Measurements from ENCODE around the gene GLRX.

The GLRX gene

DNA sequence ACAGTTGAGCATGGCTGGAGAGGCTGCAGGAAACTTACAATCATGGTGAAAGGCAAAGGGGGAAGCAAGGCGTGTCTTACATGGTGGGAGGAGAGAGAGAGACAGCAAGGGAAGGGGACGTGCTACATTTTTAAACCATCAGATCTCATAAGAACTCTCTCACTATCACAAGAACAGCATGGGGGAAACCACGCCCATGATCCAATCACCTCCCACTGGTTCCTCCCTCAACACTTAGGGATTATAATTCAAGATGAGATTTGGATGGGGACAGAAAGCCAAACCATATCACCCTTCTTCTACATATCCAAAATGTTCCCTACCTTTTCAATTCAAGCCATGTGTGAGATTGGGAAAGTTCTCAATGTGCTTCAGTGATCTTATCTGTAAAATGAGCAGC, 22.9 kb upstream of the GLRX start:
- DNase-seq (ENCODE audit: low spot score), result no peak
- in situ Hi-C loops (cut with MboI; ENCODE audit: low sequenced_read_pairs, unreplicated experiment), result loop anchor here (5.0 to 10.0 kb wide), 2 partner anchors 63 to 181 kb away; no protein-coding TSS in a partner anchor
- no peak for TF ChIP-seq CTCF (IDR thresholded peaks at IDR 0.05; ENCODE audit: borderline replicate concordance, control extremely low read depth, extremely low read depth, insufficient read depth, missing control alignments)

GRCh38 chr5:95843733-95844223, 21.3 kb upstream of the GLRX start:
- in situ Hi-C loops (cut with MboI; ENCODE audit: low sequenced_read_pairs, unreplicated experiment), result loop anchor here (10.0 kb wide), 1 partner anchor 179 kb away; no protein-coding TSS in a partner anchor
- no peak for DNase-seq (ENCODE audit: low spot score)

GRCh38 chr5:95842854-95843544, 20.5 kb upstream of the GLRX start:
- TF ChIP-seq CTCF (IDR thresholded peaks at IDR 0.05; ENCODE audit: borderline replicate concordance, control extremely low read depth, extremely low read depth, insufficient read depth, missing control alignments), result peak; percentile 64
- in situ Hi-C loops (cut with MboI; ENCODE audit: low sequenced_read_pairs, unreplicated experiment), result loop anchor here (10.0 kb wide), 1 partner anchor 178 kb away; no protein-coding TSS in a partner anchor
- DNase-seq (ENCODE audit: low spot score), result peak; percentile 73

More at GRCh38 chr5:95843733-95844223, 21.3 kb upstream of the GLRX start:
- TF ChIP-seq CTCF (IDR thresholded peaks at IDR 0.05; ENCODE audit: borderline replicate concordance, control extremely low read depth, extremely low read depth, insufficient read depth, missing control alignments), result no peak

DNA sequence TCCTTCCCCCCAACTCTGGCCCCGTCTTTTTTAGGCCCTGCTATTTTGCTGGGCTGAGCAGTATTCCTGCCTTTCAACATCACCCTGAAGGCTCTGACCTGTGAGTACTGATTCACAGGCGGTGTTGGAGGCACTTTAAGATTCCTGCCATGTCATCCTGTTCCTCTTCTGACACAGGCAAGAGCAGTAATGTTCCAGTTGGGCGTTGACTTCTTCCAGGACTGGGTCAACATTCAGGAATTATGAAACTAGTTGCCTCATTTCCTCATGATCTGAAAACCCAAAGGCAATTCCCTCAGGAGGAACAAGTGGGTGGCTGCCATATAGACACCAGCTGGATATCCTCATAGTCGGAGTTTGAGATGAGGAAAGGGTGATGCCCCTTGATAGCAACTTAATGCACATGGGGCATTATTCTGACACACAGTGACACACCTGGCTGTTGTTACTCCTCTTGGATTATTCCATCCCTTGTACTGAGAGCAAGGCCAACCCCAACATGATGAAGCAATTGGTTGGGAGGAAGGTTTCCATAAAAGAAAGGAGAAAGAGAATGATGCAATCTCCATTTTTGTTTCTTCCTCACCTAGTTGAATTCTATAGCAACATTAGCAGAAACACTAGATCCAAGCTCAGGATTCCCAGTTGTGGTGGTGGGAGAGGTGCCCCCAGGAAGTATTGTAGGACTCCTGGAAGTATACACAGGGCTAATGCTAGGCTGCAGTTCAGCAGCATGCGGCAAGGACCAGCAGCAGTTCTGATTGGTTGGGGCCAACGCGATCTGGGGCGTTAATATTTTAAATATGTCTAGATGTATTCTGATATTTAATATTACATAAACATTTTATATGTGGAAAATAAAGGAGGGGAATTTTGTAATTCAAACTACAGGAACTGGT, 19.6 kb upstream of the GLRX start:
- no peak for TF ChIP-seq CTCF (IDR thresholded peaks at IDR 0.05; ENCODE audit: borderline replicate concordance, control extremely low read depth, extremely low read depth, insufficient read depth, missing control alignments)
- DNase-seq (ENCODE audit: low spot score), result no peak
- in situ Hi-C loops (cut with MboI; ENCODE audit: low sequenced_read_pairs, unreplicated experiment), result loop anchor here (10.0 kb wide), 1 partner anchor 177 kb away; no protein-coding TSS in a partner anchor

DNA sequence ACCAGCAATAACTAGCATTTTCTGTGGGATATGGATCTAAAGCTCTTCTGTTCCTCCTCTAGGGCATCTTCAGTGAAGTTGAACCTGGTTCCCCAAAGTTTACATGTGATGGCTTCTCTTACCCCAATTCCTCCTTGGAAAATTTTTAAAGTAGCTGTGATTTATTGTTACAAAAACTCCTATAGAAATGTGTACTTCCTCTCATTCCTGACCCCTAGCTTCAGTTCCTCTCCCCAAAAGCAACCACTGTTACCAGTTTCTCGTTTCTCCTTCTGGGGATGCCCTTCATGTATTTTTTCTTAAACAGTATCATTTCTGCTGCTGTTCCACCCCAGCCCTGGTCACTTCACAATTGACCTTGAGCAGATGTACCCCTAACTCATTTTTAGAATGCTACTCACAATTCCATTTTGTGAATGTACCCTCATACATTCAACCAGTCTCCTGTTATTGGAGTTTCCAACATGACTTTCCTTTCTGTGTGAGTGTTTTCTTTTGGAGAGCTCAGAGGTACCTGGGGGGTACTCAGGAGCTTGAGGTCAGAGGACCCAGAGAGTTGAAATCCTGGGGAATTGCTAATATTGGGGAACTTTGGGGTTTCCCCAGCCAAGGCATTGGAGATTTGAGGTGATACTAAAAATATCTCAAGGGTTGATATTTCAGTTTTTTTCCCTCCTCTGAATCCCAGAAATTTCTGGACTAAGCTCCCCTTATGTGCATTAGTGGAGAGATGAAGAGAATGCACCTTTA, 18.6 kb upstream of the GLRX start:
- no peak for TF ChIP-seq CTCF (IDR thresholded peaks at IDR 0.05; ENCODE audit: borderline replicate concordance, control extremely low read depth, extremely low read depth, insufficient read depth, missing control alignments)
- DNase-seq (ENCODE audit: low spot score), result no peak
- in situ Hi-C loops (cut with MboI; ENCODE audit: low sequenced_read_pairs, unreplicated experiment), result loop anchor here (10.0 kb wide), 1 partner anchor 176 kb away; no protein-coding TSS in a partner anchor

GRCh38 chr5:95839658-95840057, 17.1 kb upstream of the GLRX start:
- TF ChIP-seq CTCF (IDR thresholded peaks at IDR 0.05; ENCODE audit: borderline replicate concordance, control extremely low read depth, extremely low read depth, insufficient read depth, missing control alignments), result no peak
- in situ Hi-C loops (cut with MboI; ENCODE audit: low sequenced_read_pairs, unreplicated experiment), result loop anchor here (10.0 kb wide), 1 partner anchor 175 kb away; no protein-coding TSS in a partner anchor
- no peak for DNase-seq (ENCODE audit: low spot score)

Data from GM13976 (cell line).